ENCODE results near the gene PIAS1. TPM values are rescaled to one million over a fixed set of nuclear protein-coding genes. Genes with fewer than 3 reads are reported as not detected.

Gene PIAS1
- total and polyA plus RNA-seq, 2 donors (not counting 3 experiments of a cell fraction or from before 2014, with no cell fraction given) = 23.7 to 24.2 TPM

- no peak for TF ChIP-seq MAX (IDR thresholded peaks at IDR 0.05; ENCODE audit: insufficient read depth, insufficient read length)
- TF ChIP-seq JUN (IDR thresholded peaks at IDR 0.05; ENCODE audit: borderline replicate concordance, insufficient read depth, insufficient read length, low read depth) = no peak
- TF ChIP-seq FOS (IDR thresholded peaks at IDR 0.05; ENCODE audit: borderline replicate concordance, insufficient read depth, low read length) = no peak
- no peak for TF ChIP-seq POLR2A (IDR thresholded peaks at IDR 0.05; ENCODE audit: low read depth, low read length)
- TF ChIP-seq POLR2AphosphoS5 (IDR thresholded peaks at IDR 0.05; ENCODE audit: insufficient read depth, low read depth, low read length) = no peak
- TF ChIP-seq EZH2 (IDR thresholded peaks at IDR 0.05; ENCODE audit: borderline replicate concordance, low read depth, low read length, severe bottlenecking) = no peak
- no peak for TF ChIP-seq GATA2 (IDR thresholded peaks at IDR 0.05; ENCODE audit: insufficient read depth, insufficient read length, low read depth, low read length)
- dilution Hi-C loops (cut with MboI; ENCODE audit: extremely low pct_ligation_motif_present, low sequenced_read_pairs) (no loop called here), intact Hi-C loops (cut with micrococcal nuclease) (loop anchor here (2.0 to 5.0 kb wide), 2 partner anchors 23 to 365 kb away; partner anchors contain the start of gene CALML4)
- Histone ChIP-seq H3K36me3 (ENCODE audit: control insufficient read depth in 2 of 2, extremely low read depth in 1 of 2, insufficient read depth in 2 of 2, low read length in 2 of 2) (no peaks in the 10 kb centered on the region), H3K4me2 (ENCODE audit: insufficient read depth, low read length) (peak overlapping the region; percentile 85), H3K4me1 (ENCODE audit: control insufficient read depth, extremely low read depth, insufficient read depth, low read length) (peaks cover 15% of the 10 kb centered on the region), H3K9me3 (replicated peaks; ENCODE audit: control insufficient read depth, insufficient read depth, low read length) (no peaks in the 10 kb centered on the region), H3K4me3 (replicated peaks in 1 of 3; ENCODE audit: insufficient read depth in 1 of 3, low read depth in 1 of 3, low read length in 3 of 3) (no peak overlapping the region), H2AFZ (ENCODE audit: low read depth, low read length) (no peak overlapping the region), H3K9ac (replicated peaks; ENCODE audit: extremely low read depth, insufficient read depth, low read length) (no peak overlapping the region), H3K79me2 (ENCODE audit: control insufficient read depth, insufficient read depth, low read length) (peaks cover 53% of the 10 kb centered on the region), H3K9me1 (replicated peaks; ENCODE audit: control insufficient read depth, extremely low read depth, insufficient read depth, low read length) (no peaks in the 10 kb centered on the region), H3K27ac (ENCODE audit: insufficient read depth, low read depth, low read length) (no peak overlapping the region), H4K20me1 (replicated peaks; ENCODE audit: control insufficient read depth, extremely low read depth, insufficient read depth, low read length) (no peaks in the 10 kb centered on the region), H3K27me3 (ENCODE audit: control insufficient read depth in 2 of 2, insufficient read depth in 2 of 2, low read length in 2 of 2) (no peaks in the 10 kb centered on the region)
- ChIA-PET CTCF (interaction anchor here (1.2 to 1.3 kb wide), 2 partner anchors 8 to 25 kb away, joined by 4 read pairs; no protein-coding TSS in a partner anchor), POLR2A (no interaction called here)
- no peak for DNase-seq (ENCODE audit: low read depth, low spot score)
- BruUV-seq (replicated peaks) = no TSS peak
- FAIRE-seq = no peak
These were observed 173.6 kb downstream of the PIAS1 start for GRCh38 chr15:68227643-68228142.

All from endothelial cell of umbilical vein (primary cell).